Measurements from ENCODE around the gene XIRP2.
A peak's percentile ranks its signal among the peaks of the same experiment; 100 is the strongest.
"Not testable (repeated sequence)": the region's sequence is repeated elsewhere in the genome, so short reads cannot be mapped to it uniquely, and the experiment has no call there.

The XIRP2 gene

GRCh38 chr2:167265722-167266121, 377.4 kb downstream of the XIRP2 start:
- Histone ChIP-seq H3K27ac (ENCODE audit: low read depth in 2 of 2, low read length in 2 of 2) (no peak overlapping the region), H3K9ac (ENCODE audit: low read depth in 1 of 2, low read length in 2 of 2) (no peak overlapping the region), H3K4me1 (ENCODE audit: control insufficient read depth in 2 of 2, insufficient read depth in 2 of 2, low read length in 2 of 2) (no peaks in the 10 kb centered on the region), H3K36me3 (ENCODE audit: control insufficient read depth in 2 of 2, insufficient read depth in 2 of 2, low read length in 2 of 2) (no peaks in the 10 kb centered on the region), H3K27me3 (ENCODE audit: control insufficient read depth in 2 of 2, insufficient read depth in 2 of 2, low read length in 2 of 2) (no peaks in the 10 kb centered on the region), H3K4me3 (ENCODE audit: low read length in 2 of 2) (no peak overlapping the region), H3K9me3 (ENCODE audit: control insufficient read depth in 2 of 2, low read length in 2 of 2) (peaks cover 0 to 4% of the 10 kb centered on the region in 2 donors)

DNA sequence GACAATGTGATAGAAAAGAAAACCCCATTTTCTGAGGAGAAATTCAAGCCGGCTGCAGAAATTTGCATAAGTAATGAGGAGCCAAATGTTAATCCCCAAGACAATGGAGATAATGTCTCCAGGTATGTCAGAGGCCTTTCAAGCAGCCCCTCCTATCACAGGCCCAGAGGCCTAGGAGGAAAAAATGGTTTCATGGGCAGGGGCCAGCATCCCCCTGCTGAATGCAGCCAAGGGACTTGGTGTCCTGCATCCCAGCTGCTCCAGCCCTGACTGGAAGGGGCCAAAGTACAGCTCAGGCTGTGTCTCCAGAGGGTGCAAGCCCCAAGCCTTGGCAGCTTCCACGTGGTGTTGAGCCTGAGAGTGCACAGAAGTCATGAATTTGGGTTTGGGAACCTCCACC, 380.0 kb downstream of the XIRP2 start:
- not testable (repeated sequence) for H3K9ac ChIP-seq (ENCODE audit: low read depth in 1 of 2, low read length in 2 of 2); H3K9me3 ChIP-seq (ENCODE audit: control insufficient read depth in 2 of 2, low read length in 2 of 2); H3K27me3 ChIP-seq (ENCODE audit: control insufficient read depth in 2 of 2, insufficient read depth in 2 of 2, low read length in 2 of 2); H3K36me3 ChIP-seq (ENCODE audit: control insufficient read depth in 2 of 2, insufficient read depth in 2 of 2, low read length in 2 of 2); H3K4me1 ChIP-seq (ENCODE audit: control insufficient read depth in 2 of 2, insufficient read depth in 2 of 2, low read length in 2 of 2); H3K27ac ChIP-seq (ENCODE audit: low read depth in 2 of 2, low read length in 2 of 2); H3K4me3 ChIP-seq (ENCODE audit: low read length in 2 of 2)

DNA sequence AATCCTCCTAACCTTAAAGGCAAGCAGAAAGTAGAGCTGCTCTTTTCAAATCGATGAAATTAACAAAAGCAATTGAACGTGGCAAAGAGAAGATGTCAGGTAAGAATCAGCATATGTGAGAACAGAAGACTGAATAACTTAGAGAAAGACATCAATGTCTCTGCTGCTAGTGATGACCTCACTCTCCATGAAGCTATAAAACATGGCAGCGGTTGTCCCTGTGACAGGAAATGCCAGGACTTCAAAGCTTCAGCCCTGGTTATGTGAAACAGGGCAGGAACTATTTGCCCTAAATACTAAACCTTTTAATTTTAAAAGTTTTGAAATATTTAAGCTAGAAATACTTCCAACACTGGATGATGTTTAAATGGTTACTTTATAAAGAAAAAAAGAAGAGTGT, 383.7 kb downstream of the XIRP2 start:
- peaks cover 0 to 4% of the 10 kb centered on the region in 2 donors for H3K9me3 ChIP-seq (ENCODE audit: control insufficient read depth in 2 of 2, low read length in 2 of 2)
- H3K27me3 ChIP-seq (ENCODE audit: control insufficient read depth in 2 of 2, insufficient read depth in 2 of 2, low read length in 2 of 2), result no peaks in the 10 kb centered on the region
- H3K27ac ChIP-seq (ENCODE audit: low read depth in 2 of 2, low read length in 2 of 2), result no peak overlapping the region
- no peaks in the 10 kb centered on the region for H3K36me3 ChIP-seq (ENCODE audit: control insufficient read depth in 2 of 2, insufficient read depth in 2 of 2, low read length in 2 of 2)
- H3K4me1 ChIP-seq (ENCODE audit: control insufficient read depth in 2 of 2, insufficient read depth in 2 of 2, low read length in 2 of 2), result no peaks in the 10 kb centered on the region
- no peak overlapping the region for H3K9ac ChIP-seq (ENCODE audit: low read depth in 1 of 2, low read length in 2 of 2)
- no peak overlapping the region for H3K4me3 ChIP-seq (ENCODE audit: low read length in 2 of 2)

- Histone ChIP-seq H3K9me3 (ENCODE audit: control insufficient read depth in 2 of 2, low read length in 2 of 2) (no peaks in the 10 kb centered on the region), H3K4me3 (ENCODE audit: low read length in 2 of 2) (no peak overlapping the region), H3K36me3 (ENCODE audit: control insufficient read depth in 2 of 2, insufficient read depth in 2 of 2, low read length in 2 of 2) (no peaks in the 10 kb centered on the region), H3K27ac (ENCODE audit: low read depth in 2 of 2, low read length in 2 of 2) (no peak overlapping the region), H3K27me3 (ENCODE audit: control insufficient read depth in 2 of 2, insufficient read depth in 2 of 2, low read length in 2 of 2) (no peaks in the 10 kb centered on the region), H3K9ac (ENCODE audit: low read depth in 1 of 2, low read length in 2 of 2) (no peak overlapping the region), H3K4me1 (ENCODE audit: control insufficient read depth in 2 of 2, insufficient read depth in 2 of 2, low read length in 2 of 2) (no peaks in the 10 kb centered on the region)
Observed at GRCh38 chr2:167275046-167275445, 386.8 kb downstream of the XIRP2 start.

GRCh38 chr2:167279810-167280209, 391.5 kb downstream of the XIRP2 start:
- Histone ChIP-seq H3K4me1 (ENCODE audit: control insufficient read depth in 2 of 2, insufficient read depth in 2 of 2, low read length in 2 of 2) (no peaks in the 10 kb centered on the region), H3K36me3 (ENCODE audit: control insufficient read depth in 2 of 2, insufficient read depth in 2 of 2, low read length in 2 of 2) (no peaks in the 10 kb centered on the region), H3K4me3 (ENCODE audit: low read length in 2 of 2) (no peak overlapping the region), H3K27me3 (ENCODE audit: control insufficient read depth in 2 of 2, insufficient read depth in 2 of 2, low read length in 2 of 2) (no peaks in the 10 kb centered on the region), H3K9ac (ENCODE audit: low read depth in 1 of 2, low read length in 2 of 2) (no peak overlapping the region), H3K27ac (ENCODE audit: low read depth in 2 of 2, low read length in 2 of 2) (no peak overlapping the region), H3K9me3 (ENCODE audit: control insufficient read depth in 2 of 2, low read length in 2 of 2) (no peaks in the 10 kb centered on the region)

GRCh38 chr2:167287212-167287611, 398.9 kb downstream of the XIRP2 start:
- Histone ChIP-seq H3K4me3 (ENCODE audit: low read length in 2 of 2) (no peak overlapping the region), H3K27ac (ENCODE audit: low read depth in 2 of 2, low read length in 2 of 2) (no peak overlapping the region), H3K27me3 (ENCODE audit: control insufficient read depth in 2 of 2, insufficient read depth in 2 of 2, low read length in 2 of 2) (peaks cover 0 to 4% of the 10 kb centered on the region in 2 donors)

DNA sequence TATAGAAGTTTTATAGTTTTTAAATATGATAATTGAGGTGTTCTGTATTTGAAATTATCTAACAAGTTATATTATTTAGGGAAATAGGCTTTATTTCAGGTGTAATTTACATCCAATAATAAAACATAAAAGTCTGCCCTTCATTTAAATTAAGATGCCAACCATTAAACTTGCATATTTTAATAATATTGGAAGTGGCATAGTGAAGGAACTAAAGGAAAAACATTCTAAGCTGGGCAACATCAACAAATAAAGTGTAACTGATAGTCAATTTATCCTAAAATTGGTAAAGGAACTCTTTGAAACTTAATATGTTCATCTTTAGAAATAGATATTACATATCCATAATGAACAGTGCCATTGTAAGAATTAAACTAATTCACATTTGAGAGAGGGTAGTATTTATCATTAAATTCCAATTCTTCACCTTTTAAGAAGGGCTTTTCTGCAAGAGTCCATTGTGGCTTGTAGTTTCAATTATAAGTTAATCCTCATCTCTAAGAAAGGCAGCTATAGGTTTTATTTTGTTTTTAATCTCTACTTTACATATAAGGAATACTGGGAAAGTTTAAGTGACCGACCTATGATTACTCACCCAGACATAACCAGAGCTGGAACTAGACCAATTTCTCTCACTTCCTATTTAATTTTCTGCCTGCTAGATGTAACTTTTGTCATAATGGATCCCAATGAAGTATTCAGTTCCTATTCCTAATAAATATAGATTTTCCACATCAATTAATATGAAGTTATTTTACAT, 401.6 kb downstream of the XIRP2 start:
- Histone ChIP-seq H3K9me3 (ENCODE audit: control insufficient read depth in 2 of 2, low read length in 2 of 2) (no peaks in the 10 kb centered on the region), H3K4me3 (ENCODE audit: low read length in 2 of 2) (no peak overlapping the region), H3K27me3 (ENCODE audit: control insufficient read depth in 2 of 2, insufficient read depth in 2 of 2, low read length in 2 of 2) (peaks cover 0 to 9% of the 10 kb centered on the region in 2 donors), H3K36me3 (ENCODE audit: control insufficient read depth in 2 of 2, insufficient read depth in 2 of 2, low read length in 2 of 2) (no peaks in the 10 kb centered on the region), H3K27ac (ENCODE audit: low read depth in 2 of 2, low read length in 2 of 2) (no peak overlapping the region), H3K9ac (ENCODE audit: low read depth in 1 of 2, low read length in 2 of 2) (no peak overlapping the region), H3K4me1 (ENCODE audit: control insufficient read depth in 2 of 2, insufficient read depth in 2 of 2, low read length in 2 of 2) (peaks cover 4% of the 10 kb centered on the region in 2 donors)

More at GRCh38 chr2:167287212-167287611, 398.9 kb downstream of the XIRP2 start:
- H3K36me3 ChIP-seq (ENCODE audit: control insufficient read depth in 2 of 2, insufficient read depth in 2 of 2, low read length in 2 of 2), result no peaks in the 10 kb centered on the region
- H3K9me3 ChIP-seq (ENCODE audit: control insufficient read depth in 2 of 2, low read length in 2 of 2), result no peaks in the 10 kb centered on the region
- H3K9ac ChIP-seq (ENCODE audit: low read depth in 1 of 2, low read length in 2 of 2), result no peak overlapping the region
- H3K4me1 ChIP-seq (ENCODE audit: control insufficient read depth in 2 of 2, insufficient read depth in 2 of 2, low read length in 2 of 2), result no peaks in the 10 kb centered on the region

DNA sequence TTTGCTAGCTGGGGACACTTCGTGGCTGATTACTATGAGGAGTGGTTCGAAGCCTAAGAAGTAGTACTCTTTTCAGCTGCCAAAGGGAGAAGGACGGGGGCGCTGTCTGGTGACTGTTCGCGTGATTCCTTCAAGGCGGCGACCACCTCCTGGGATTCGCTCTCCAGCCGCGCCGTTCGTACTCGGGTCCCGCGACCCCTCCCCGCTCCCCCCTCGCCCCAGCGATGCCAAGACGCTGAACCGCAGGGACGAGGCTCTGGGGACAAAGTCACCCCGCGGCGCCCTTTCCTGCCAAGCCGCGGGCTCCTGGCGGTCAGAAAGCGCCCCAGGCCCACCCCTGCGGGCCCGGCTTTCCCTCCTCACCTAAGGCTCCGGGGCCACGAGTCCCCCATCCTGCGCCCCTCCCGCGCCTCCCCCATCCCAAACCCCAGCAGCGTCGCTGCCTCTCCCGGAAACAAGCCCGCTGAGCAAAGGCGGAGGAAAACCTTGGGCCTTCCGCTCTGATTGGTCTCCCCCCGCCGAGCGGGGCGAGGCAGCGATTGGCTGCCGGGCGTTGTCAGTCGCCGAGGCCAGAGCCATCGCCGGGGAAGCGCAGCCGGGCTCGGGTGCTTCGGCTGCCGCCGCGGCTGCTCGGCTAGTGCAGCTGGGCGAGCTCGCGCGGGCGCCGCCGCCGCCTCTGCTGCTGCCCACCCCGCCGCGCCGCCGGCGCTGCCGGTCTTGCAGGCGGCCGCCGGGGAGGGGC, 404.3 kb downstream of the XIRP2 start, which contains the start of gene B3GALT1:
TSS of gene B3GALT1 (plus strand) at position 572 of the 742 bp plus-strand sequence.
- Histone ChIP-seq H3K4me1 (ENCODE audit: control insufficient read depth in 2 of 2, insufficient read depth in 2 of 2, low read length in 2 of 2) (peaks cover 4 to 8% of the 10 kb centered on the region in 2 donors), H3K9ac (ENCODE audit: low read depth in 1 of 2, low read length in 2 of 2) (peak within 1 kb of the TSS; percentile 63 to 86), H3K36me3 (ENCODE audit: control insufficient read depth in 2 of 2, insufficient read depth in 2 of 2, low read length in 2 of 2) (no peaks in the 10 kb centered on the region), H3K27ac (ENCODE audit: low read depth in 2 of 2, low read length in 2 of 2) (peak within 1 kb of the TSS; percentile 77 to 84), H3K9me3 (ENCODE audit: control insufficient read depth in 2 of 2, low read length in 2 of 2) (no peaks in the 10 kb centered on the region), H3K4me3 (ENCODE audit: low read length in 2 of 2) (peak within 1 kb of the TSS; percentile 77 to 79), H3K27me3 (ENCODE audit: control insufficient read depth in 2 of 2, insufficient read depth in 2 of 2, low read length in 2 of 2) (peaks cover 3 to 9% of the 10 kb centered on the region in 2 donors)

- peak overlapping the region; percentile 26 to 37 for H3K27ac ChIP-seq (ENCODE audit: low read depth in 2 of 2, low read length in 2 of 2)
Observed at GRCh38 chr2:167293172-167293781, 405.0 kb downstream of the XIRP2 start.

More at GRCh38 chr2:167293172-167293781, 405.0 kb downstream of the XIRP2 start:
- peak overlapping the region in 1 of 2 donors; percentile 60 for H3K9ac ChIP-seq (ENCODE audit: low read depth in 1 of 2, low read length in 2 of 2)
- H3K9me3 ChIP-seq (ENCODE audit: control insufficient read depth in 2 of 2, low read length in 2 of 2), result no peaks in the 10 kb centered on the region
- no peaks in the 10 kb centered on the region for H3K36me3 ChIP-seq (ENCODE audit: control insufficient read depth in 2 of 2, insufficient read depth in 2 of 2, low read length in 2 of 2)
- peaks cover 4 to 8% of the 10 kb centered on the region in 2 donors for H3K4me1 ChIP-seq (ENCODE audit: control insufficient read depth in 2 of 2, insufficient read depth in 2 of 2, low read length in 2 of 2)
- H3K4me3 ChIP-seq (ENCODE audit: low read length in 2 of 2), result peak overlapping the region; percentile 77 to 79
- H3K27me3 ChIP-seq (ENCODE audit: control insufficient read depth in 2 of 2, insufficient read depth in 2 of 2, low read length in 2 of 2), result peaks cover 6 to 9% of the 10 kb centered on the region in 2 donors
